PC-9 (cell line): ENCODE results near the gene DACH2. TPM values are rescaled to one million over a fixed set of nuclear protein-coding genes. Genes with fewer than 3 reads are reported as not detected.
"Not testable (repeated sequence)": the region's sequence is repeated elsewhere in the genome, so short reads cannot be mapped to it uniquely, and the experiment has no call there.

ENCODE experiments used
- BruUV-seq: library from RNA; stranded (reverse); fragments of 400-500 nt; replicated peaks from 2 replicates; lab custom pipeline; 2021; lab: Mats Ljungman, UMichigan
- CTCF ChIA-PET: fragments of 300-600 bp; sonication (Branson Sonifier 250); formaldehyde crosslinking; loops from one replicate; lab custom pipeline; 2022; ENCODE audit warnings: antibody characterized with exemption; lab: Charles Lee
- POLR2A ChIA-PET: fragments of 300-600 bp; sonication (Branson Sonifier 250); formaldehyde crosslinking; loops from one replicate; lab custom pipeline; 2022; ENCODE audit warnings: antibody characterized with exemption; ENCODE audit not compliant: unreplicated experiment; lab: Charles Lee
- DNase-seq, 2 experiments: peaks; one replicate each; pipeline versions ENCODE4 v3.0.0 to v3.0.0-alpha.2; 2015 to 2022; ENCODE audit warnings: mixed read lengths in 1 of 2
- H2AFZ ChIP-seq: fragments of 200-600 bp; sonication (generic); 2 replicates; pipeline ENCODE4 v1.8.1; 2017; ENCODE audit warnings: antibody characterized with exemption
- H3F3A ChIP-seq: fragments of 200-600 bp; sonication (generic); 2 replicates; pipeline ENCODE4 v1.8.1; 2017; ENCODE audit warnings: antibody characterized with exemption, mild to moderate bottlenecking, low read depth; ENCODE audit not compliant: insufficient read depth
- H3K27ac ChIP-seq: fragments of 200-600 bp; sonication (generic); 2 replicates; pipeline ENCODE4 v1.6.1; 2016; ENCODE audit warnings: mixed run types
- H3K27me3 ChIP-seq: fragments of 200-600 bp; sonication (generic); 2 replicates; pipeline ENCODE4 v1.6.1; 2016; ENCODE audit warnings: low read depth, mixed run types; ENCODE audit not compliant: insufficient read depth
- H3K36me3 ChIP-seq: fragments of 200-600 bp; sonication (generic); 2 replicates; pipeline ENCODE4 v1.6.1; 2016; ENCODE audit warnings: low read depth, mixed run types
- H3K4me1 ChIP-seq: fragments of 200-600 bp; sonication (generic); replicated peaks from 2 replicates; pipeline ENCODE4 v1.6.1; 2016; ENCODE audit warnings: mixed run types; ENCODE audit not compliant: insufficient read depth
- H3K4me2 ChIP-seq: fragments of 200-600 bp; sonication (generic); 2 replicates; pipeline ENCODE4 v1.6.1; 2017; ENCODE audit warnings: mixed run types
- H3K4me3 ChIP-seq: fragments of 200-600 bp; sonication (generic); 2 replicates; pipeline ENCODE4 v1.6.1; 2016; ENCODE audit warnings: mixed run types
- H3K79me2 ChIP-seq: fragments of 200-600 bp; sonication (generic); 2 replicates; pipeline ENCODE4 v1.6.1; 2017; ENCODE audit warnings: low read depth, mixed run types
- H3K9me2 ChIP-seq: fragments of 200-600 bp; sonication (generic); 2 replicates; pipeline ENCODE4 v1.8.1; 2017; ENCODE audit warnings: mild to moderate bottlenecking; ENCODE audit not compliant: insufficient read depth
- H3K9me3 ChIP-seq: fragments of 200-600 bp; sonication (generic); 2 replicates; pipeline ENCODE4 v1.8.1; 2016; ENCODE audit warnings: low read depth; ENCODE audit not compliant: insufficient read depth
- H4K20me1 ChIP-seq: fragments of 200-600 bp; sonication (generic); 2 replicates; pipeline ENCODE4 v1.8.1; 2017; ENCODE audit not compliant: insufficient read depth
- CTCF ChIP-seq: fragments of 200-600 bp; sonication (generic); conservative IDR thresholded peaks from 2 replicates; pipeline ENCODE4 v1.6.1; 2017; ENCODE audit warnings: mixed run types, antibody characterized with exemption, mild to moderate bottlenecking, moderate library complexity
- EZH2 ChIP-seq: fragments of 200-600 bp; sonication (generic); IDR thresholded peaks from 2 replicates; pipeline ENCODE4 v1.8.0; 2017; ENCODE audit warnings: antibody characterized with exemption, low read depth
- intact Hi-C: fragments of 100-400 bp; cut with micrococcal nuclease; formaldehyde crosslinking; loops from one replicate; pipeline ENCODE4 v1.10.0; 2022; ENCODE audit not compliant: unreplicated experiment
- total RNA-seq: library from RNA; stranded (reverse); gene quantifications from 2 replicates; pipeline ENCODE4 v1.2.3, GENCODE V29; 2021

Gene DACH2
- total RNA-seq, 1 experiment from 2014 or later = not detected

- Histone ChIP-seq H4K20me1 (no peaks in the 10 kb centered on the region), H3F3A (no peaks in the 10 kb centered on the region), H3K36me3 (no peaks in the 10 kb centered on the region), H3K27ac (no peak overlapping the region), H3K79me2 (no peaks in the 10 kb centered on the region), H3K9me3 (no peaks in the 10 kb centered on the region), H3K4me1 (no peaks in the 10 kb centered on the region), H2AFZ (no peak overlapping the region), H3K4me2 (no peak overlapping the region), H3K9me2 (no peaks in the 10 kb centered on the region), H3K27me3 (no peaks in the 10 kb centered on the region), H3K4me3 (no peak overlapping the region)
- DNase-seq = no peak
- no TSS peak for BruUV-seq
- intact Hi-C loops = loop anchor here (10.0 kb wide), 1 partner anchor 537 kb away; no protein-coding TSS in a partner anchor
- CTCF ChIA-PET = no interaction called here
- TF ChIP-seq CTCF = peak; percentile 55
- TF ChIP-seq EZH2 = no peak
- POLR2A ChIA-PET = no interaction called here
These were observed 23.1 kb downstream of the DACH2 start for GRCh38 chrX:86171366-86171765.

GRCh38 chrX:86178906-86179305 lies 30.7 kb downstream of the DACH2 start:
- H3K9me2 ChIP-seq = no peaks in the 10 kb centered on the region
- intact Hi-C loops = loop anchor here (10.0 kb wide), 1 partner anchor 544 kb away; no protein-coding TSS in a partner anchor
- H4K20me1 ChIP-seq = no peaks in the 10 kb centered on the region
- H3K4me2 ChIP-seq = no peak overlapping the region
- BruUV-seq = no TSS peak
- H3K27me3 ChIP-seq = no peaks in the 10 kb centered on the region
- H3K79me2 ChIP-seq = no peaks in the 10 kb centered on the region
- no peaks in the 10 kb centered on the region for H3K4me1 ChIP-seq
- no peaks in the 10 kb centered on the region for H3K9me3 ChIP-seq
- no peaks in the 10 kb centered on the region for H3K36me3 ChIP-seq
- H3K27ac ChIP-seq = no peak overlapping the region
- ChIA-PET CTCF (no interaction called here), POLR2A (no interaction called here)
- TF ChIP-seq EZH2 (no peak), CTCF (no peak)
- H3F3A ChIP-seq = no peaks in the 10 kb centered on the region
- DNase-seq = no peak
- no peak overlapping the region for H3K4me3 ChIP-seq
- H2AFZ ChIP-seq = no peak overlapping the region

- H3K9me3 ChIP-seq, H2AFZ ChIP-seq, intact Hi-C loops, H3K79me2 ChIP-seq, H3K4me1 ChIP-seq, H3K27me3 ChIP-seq, H3F3A ChIP-seq, H3K4me3 ChIP-seq, H3K9me2 ChIP-seq, H3K27ac ChIP-seq, H3K36me3 ChIP-seq, H4K20me1 ChIP-seq, BruUV-seq, CTCF ChIA-PET, POLR2A ChIA-PET, DNase-seq, H3K4me2 ChIP-seq: not testable (repeated sequence)
These were observed 33.1 kb downstream of the DACH2 start for GRCh38 chrX:86181325-86181724.

- Histone ChIP-seq H3K27me3 (no peaks in the 10 kb centered on the region), H3F3A (no peaks in the 10 kb centered on the region), H2AFZ (no peak overlapping the region), H3K4me3 (no peak overlapping the region), H3K9me2 (no peaks in the 10 kb centered on the region), H3K4me1 (no peaks in the 10 kb centered on the region), H3K9me3 (no peaks in the 10 kb centered on the region), H4K20me1 (no peaks in the 10 kb centered on the region), H3K79me2 (no peaks in the 10 kb centered on the region), H3K4me2 (no peak overlapping the region), H3K27ac (no peak overlapping the region), H3K36me3 (no peaks in the 10 kb centered on the region)
- CTCF ChIA-PET = no interaction called here
- TF ChIP-seq EZH2 (no peak), CTCF (no peak)
- POLR2A ChIA-PET = no interaction called here
- no peak for DNase-seq
- intact Hi-C loops = no loop called here
- no TSS peak for BruUV-seq
These were observed 44.6 kb downstream of the DACH2 start for GRCh38 chrX:86192827-86193226.
